Measurements from ENCODE around the gene SLC7A6OS.

Gene SLC7A6OS

DNA sequence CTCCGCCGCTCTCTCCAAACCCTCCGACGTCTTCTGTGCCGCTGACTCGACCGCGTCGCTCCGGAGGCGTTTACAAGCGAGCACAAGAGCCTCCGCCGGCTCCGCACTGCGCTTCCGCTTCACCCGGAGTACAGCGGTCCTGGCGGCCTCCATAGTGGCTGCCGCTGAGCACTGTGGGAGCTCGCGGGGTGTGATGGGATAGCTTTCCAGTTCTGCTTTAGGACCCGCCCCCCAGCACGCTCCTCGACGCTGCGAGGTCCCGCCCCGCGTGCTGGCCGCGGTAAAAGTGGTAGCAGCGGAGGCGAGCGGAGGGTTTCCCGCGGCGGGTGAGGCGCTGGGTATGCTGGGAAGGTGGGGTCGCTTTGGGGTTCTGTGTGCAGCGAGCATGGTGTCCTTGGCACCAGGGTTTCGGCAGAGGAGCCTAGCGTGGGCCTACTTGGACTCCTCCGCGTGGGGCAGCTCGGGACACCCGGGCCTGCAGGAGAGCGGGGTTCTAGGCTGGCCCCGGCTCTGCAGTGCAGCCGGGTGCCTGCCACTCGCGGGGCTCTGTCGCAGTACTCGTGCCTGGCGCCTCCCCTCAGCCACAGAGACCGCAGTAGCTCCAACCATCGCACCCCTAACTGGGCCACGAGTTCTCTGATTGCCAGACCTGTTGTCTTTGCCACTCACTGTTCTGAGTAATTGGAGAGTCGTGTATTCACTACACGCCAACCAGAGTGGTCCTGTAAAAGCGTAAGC is at the start of gene SLC7A6OS, which contains the start of gene PRMT7:
SLC7A6OS (minus strand) TSS at position 173 of the 738 bp plus-strand sequence; CDS start at position 153, 20 bp downstream.
PRMT7 (plus strand) TSS at position 246 of the 738 bp plus-strand sequence. CDS start 4,961 bp downstream, outside the sequence.
- Mint-ChIP-seq H3K9me3 (no peaks in the 10 kb centered on the region), H3K27me3 (no peaks in the 10 kb centered on the region), H3K36me3 (peaks cover 13% of the 10 kb centered on the region), H3K27ac (peak within 1 kb of the TSS; percentile 89), H3K4me1 (peaks cover 28% of the 10 kb centered on the region), H3K4me3 (peak within 1 kb of the TSS; percentile 98)
- peak; percentile 98 for ATAC-seq (ENCODE audit: low read depth)
- DNase-seq (ENCODE audit: low spot score in 2 of 2) = peak; percentile 80 to 82

DNA sequence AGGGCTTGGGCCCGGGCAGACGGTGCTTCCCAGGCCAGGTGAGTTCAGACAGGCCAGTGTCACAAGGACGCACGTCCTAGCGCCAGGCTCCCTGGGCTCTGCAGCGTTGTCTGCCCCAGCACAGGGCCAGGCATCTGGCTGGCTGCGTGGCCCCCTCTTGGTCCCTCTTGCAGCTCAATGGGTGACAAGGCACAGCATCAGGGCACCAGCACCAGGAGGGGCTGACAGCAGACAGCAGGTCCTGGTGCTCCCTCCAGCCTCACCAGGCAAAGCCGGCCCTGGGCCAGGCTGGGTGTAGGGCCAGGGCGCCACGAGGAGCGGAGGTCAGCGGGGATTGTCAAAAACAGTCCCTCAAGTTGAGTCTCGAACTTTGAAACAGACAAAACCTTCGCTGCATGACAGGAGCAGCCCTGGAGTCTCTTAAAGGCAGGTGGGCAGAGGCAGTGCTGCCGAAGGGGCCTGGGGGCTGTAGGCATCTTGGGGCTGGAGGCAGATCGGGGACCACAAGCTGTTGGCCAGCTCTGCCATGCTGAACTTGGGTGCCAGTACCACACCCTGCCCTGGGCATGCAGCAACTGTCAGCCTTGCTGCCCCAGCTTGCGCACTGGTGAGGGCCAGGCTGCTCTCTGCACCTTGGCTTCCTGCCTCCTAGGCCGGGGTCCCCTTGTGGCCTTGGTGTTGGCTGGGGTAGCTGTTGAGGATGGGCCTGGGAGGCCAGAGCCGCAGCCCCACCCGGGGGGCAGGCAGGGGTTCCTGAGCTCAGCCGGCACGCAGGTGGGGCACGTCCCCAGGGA is 48.8 kb upstream of the SLC7A6OS start:
- no peaks in the 10 kb centered on the region for H3K27me3 Mint-ChIP-seq
- H3K4me3 Mint-ChIP-seq = no peak overlapping the region
- peaks cover 6% of the 10 kb centered on the region for H3K4me1 Mint-ChIP-seq
- H3K9me3 Mint-ChIP-seq = no peaks in the 10 kb centered on the region
- no peak overlapping the region for H3K27ac Mint-ChIP-seq
- ATAC-seq (ENCODE audit: low read depth) (no peak), DNase-seq (ENCODE audit: low spot score in 2 of 2) (no peak)
- H3K36me3 Mint-ChIP-seq = peaks cover 10% of the 10 kb centered on the region

DNA sequence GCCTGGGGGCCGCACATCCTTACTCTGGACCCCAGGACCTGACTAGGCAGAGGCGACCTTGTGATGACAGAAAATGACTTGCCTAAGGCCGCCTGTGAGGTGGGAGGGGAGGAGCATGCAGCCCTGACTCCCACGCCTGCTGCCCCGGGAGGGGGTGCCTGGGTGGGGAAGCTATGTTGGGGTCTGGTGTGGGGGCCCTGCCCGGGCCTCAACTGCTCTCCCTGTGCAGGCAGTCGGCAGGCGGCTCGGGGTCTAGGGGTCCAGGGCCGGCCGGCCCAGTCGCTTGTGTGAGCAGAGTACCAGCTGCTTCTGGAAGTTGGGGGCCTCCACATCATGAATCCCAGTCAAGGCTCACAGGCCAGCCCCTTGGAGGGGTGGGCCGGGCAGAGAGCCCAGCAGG is 48.2 kb upstream of the SLC7A6OS start:
- no peak for ATAC-seq (ENCODE audit: low read depth)
- Mint-ChIP-seq H3K9me3 (no peaks in the 10 kb centered on the region), H3K4me1 (peaks cover 6% of the 10 kb centered on the region)

DNA sequence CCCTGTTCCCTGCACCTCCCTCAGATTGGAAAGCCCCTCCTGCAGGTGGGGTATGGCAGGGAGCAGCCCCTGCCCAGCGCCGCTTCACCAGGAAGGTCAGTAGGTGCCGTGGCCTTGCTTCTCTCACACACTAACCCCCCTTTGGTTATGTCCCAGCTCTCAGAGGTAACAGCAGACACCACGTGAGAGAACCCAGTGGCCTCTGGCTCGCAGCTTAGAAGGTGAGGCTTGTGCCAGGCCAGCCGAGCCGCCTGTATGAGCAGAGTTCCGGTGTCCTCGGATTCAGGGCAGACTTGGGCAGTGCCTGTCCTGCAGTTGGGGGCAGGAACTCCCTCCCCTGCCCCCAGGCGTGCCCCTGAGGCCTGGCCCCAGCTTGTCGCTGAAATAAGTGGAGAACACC is 47.2 kb upstream of the SLC7A6OS start:
- no peak overlapping the region for H3K27ac Mint-ChIP-seq
- no peak for ATAC-seq (ENCODE audit: low read depth)
- H3K4me1 Mint-ChIP-seq = peaks cover 6% of the 10 kb centered on the region

More for the DNA sequence above, 48.2 kb upstream of the SLC7A6OS start:
- no peak overlapping the region for H3K4me3 Mint-ChIP-seq
- H3K36me3 Mint-ChIP-seq = peaks cover 14% of the 10 kb centered on the region
- H3K27ac Mint-ChIP-seq = no peak overlapping the region
- DNase-seq (ENCODE audit: low spot score in 2 of 2) = no peak
- H3K27me3 Mint-ChIP-seq = no peaks in the 10 kb centered on the region

DNA sequence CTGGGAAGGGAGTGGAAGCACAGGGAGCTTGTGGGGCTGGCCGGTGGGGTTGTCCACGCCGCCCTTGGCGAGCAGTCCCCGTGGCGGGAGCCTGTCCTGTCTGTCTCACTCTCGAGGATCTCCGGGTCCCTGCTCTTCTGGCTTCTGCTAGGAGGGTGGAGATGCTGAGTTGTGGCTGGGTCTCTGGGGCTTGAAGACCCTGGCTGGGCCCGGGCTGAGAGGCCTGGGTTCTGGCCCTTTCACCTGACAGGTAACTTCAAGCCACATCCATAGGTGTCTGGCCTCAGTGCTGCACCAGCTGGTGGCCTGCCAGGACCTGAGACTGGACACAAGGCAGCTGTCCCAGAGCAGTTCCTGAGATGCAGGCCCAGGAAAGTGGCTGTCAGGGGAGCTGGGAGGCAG is 46.8 kb upstream of the SLC7A6OS start:
- no peak overlapping the region for H3K4me3 Mint-ChIP-seq
- H3K9me3 Mint-ChIP-seq = no peaks in the 10 kb centered on the region

More for the DNA sequence above, 47.2 kb upstream of the SLC7A6OS start:
- Mint-ChIP-seq H3K27me3 (no peaks in the 10 kb centered on the region), H3K36me3 (peaks cover 16% of the 10 kb centered on the region), H3K9me3 (no peaks in the 10 kb centered on the region), H3K4me3 (no peak overlapping the region)
- DNase-seq (ENCODE audit: low spot score in 2 of 2) = no peak

DNA sequence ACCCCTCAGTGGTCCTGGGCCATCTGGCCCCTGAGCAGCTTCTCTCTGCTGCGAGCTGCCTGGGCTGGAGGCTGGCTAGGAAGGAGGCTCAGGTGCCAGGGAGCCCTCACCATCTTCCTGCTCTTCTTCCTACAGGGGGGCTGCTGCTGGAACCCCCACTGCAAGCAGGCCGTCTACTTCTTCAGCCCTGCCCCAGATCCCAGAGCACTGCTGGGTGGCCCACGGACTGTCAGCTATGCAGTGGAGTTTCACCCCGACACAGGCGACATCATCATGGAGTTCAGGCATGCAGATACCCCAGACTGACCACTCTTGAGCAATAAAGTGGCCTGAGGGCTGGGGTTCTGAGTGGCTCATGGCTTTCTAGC is 46.2 kb upstream of the SLC7A6OS start:
- Mint-ChIP-seq H3K36me3 (peaks cover 23% of the 10 kb centered on the region), H3K27ac (no peak overlapping the region), H3K4me3 (no peak overlapping the region)

More for the DNA sequence above, 46.8 kb upstream of the SLC7A6OS start:
- ATAC-seq (ENCODE audit: low read depth) = no peak
- Mint-ChIP-seq H3K4me1 (peaks cover 6% of the 10 kb centered on the region), H3K36me3 (peaks cover 18% of the 10 kb centered on the region), H3K27me3 (no peaks in the 10 kb centered on the region), H3K27ac (no peak overlapping the region)
- no peak for DNase-seq (ENCODE audit: low spot score in 2 of 2)

DNA sequence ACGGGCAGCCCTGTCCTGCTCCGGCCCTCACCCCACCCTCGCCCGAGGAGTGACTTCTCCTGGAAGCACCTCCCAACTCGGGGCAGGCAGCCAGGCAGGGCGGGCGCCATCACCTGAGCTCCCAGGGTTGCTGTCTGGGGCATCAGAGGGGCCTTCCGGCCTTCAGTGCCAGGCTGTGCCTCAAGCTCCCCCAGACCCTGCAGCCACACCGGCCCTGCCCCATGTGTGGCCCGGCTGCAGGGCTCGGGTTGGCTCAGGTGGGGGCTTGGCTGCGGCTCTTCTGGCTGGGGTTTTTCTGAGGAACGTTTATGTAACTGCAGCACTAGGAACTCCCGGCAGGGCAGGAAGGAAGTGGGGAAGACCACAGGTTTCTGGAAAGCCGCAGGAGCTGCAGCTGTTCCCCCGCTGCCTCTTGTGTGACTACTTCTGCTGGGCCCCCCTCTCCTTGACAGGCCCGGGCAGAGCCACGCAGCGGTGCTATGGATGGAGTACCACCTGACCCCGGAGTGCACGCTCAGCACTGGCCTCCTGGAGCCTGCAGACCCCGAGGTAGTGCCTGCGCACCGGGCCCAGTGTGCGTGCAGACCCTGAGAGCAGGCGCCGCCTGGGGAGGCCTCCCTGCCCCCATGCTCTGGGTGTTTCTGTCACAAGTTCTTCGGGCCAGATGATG is 45.6 kb upstream of the SLC7A6OS start:
- DNase-seq (ENCODE audit: low spot score in 2 of 2) (no peak), ATAC-seq (ENCODE audit: low read depth) (peak; percentile 79)
- H3K27me3 Mint-ChIP-seq = no peaks in the 10 kb centered on the region
- H3K9me3 Mint-ChIP-seq = no peaks in the 10 kb centered on the region
- peaks cover 6% of the 10 kb centered on the region for H3K4me1 Mint-ChIP-seq
- H3K4me3 Mint-ChIP-seq = peak overlapping the region; percentile 54
- peaks cover 27% of the 10 kb centered on the region for H3K36me3 Mint-ChIP-seq
- H3K27ac Mint-ChIP-seq = no peak overlapping the region

More for the DNA sequence above, 46.2 kb upstream of the SLC7A6OS start:
- no peaks in the 10 kb centered on the region for H3K9me3 Mint-ChIP-seq
- H3K27me3 Mint-ChIP-seq = no peaks in the 10 kb centered on the region
- no peak for DNase-seq (ENCODE audit: low spot score in 2 of 2)
- no peak for ATAC-seq (ENCODE audit: low read depth)
- peaks cover 6% of the 10 kb centered on the region for H3K4me1 Mint-ChIP-seq

DNA sequence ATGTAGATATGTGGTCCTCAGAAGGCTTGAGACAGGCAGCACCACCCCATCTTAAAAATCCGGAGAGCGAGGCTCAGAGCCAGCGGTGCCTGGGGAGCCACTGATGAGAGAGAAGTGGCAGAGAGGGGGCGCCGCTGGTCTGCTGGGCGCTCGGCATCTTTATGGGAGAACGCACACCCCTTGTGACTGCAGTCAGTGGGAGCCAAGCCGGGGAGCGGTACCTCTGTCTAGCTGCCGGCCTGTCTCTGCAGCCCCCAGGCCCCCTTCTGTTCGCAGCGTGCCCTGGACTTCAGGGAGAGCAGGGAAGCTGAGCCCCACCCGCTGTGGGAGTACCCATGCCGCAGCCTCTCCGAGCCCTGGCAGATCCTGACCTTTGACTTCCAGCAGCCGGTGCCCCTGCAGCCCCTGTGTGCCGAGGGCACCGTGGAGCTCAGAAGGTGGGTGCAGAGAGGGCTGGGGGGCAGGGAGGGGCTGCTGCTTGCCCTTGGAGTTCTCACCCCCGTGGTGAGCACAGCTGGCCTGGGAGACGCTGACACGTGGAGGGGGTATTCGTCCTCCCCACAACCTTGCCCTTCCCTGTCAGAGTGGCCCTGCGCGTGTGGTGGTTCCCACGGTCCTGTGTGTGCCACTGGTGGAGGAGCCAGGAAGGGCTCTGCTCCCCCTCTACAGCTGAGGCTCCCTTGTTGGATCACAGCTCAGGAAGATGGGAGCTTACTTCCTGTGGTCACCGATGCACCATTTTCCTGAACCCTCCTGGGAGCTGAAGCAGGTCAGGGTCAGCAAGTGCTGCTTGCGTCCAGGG is 44.9 kb upstream of the SLC7A6OS start:
- no peak for DNase-seq (ENCODE audit: low spot score in 2 of 2)
- Mint-ChIP-seq H3K9me3 (no peaks in the 10 kb centered on the region), H3K4me3 (no peak overlapping the region), H3K27me3 (no peaks in the 10 kb centered on the region), H3K4me1 (peaks cover 6% of the 10 kb centered on the region), H3K27ac (no peak overlapping the region), H3K36me3 (peaks cover 30% of the 10 kb centered on the region)
- no peak for ATAC-seq (ENCODE audit: low read depth)

DNA sequence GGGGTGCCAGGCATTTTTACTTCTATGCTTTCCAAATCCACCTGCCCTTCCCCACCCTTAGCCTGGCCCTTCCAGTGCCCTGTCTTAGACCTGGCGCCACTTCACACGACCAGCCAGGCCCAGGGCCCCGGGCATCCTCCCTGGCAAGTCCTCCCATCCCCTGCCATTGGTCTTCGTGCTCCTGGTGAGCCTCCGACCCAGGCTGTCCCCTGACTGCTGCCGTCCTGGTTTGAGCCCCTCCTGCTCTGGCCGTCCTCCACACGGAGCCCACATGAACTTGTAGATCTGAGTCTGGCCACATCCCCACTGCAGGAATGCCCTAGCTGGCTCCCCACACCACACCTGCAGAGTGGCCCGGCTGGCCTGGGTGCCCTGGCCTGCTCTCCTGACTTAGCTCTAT is 44.1 kb upstream of the SLC7A6OS start:
- no peak for ATAC-seq (ENCODE audit: low read depth)
- H3K4me3 Mint-ChIP-seq = no peak overlapping the region
- peaks cover 6% of the 10 kb centered on the region for H3K4me1 Mint-ChIP-seq
- no peaks in the 10 kb centered on the region for H3K9me3 Mint-ChIP-seq
- DNase-seq (ENCODE audit: low spot score in 2 of 2) = no peak
- H3K27ac Mint-ChIP-seq = no peak overlapping the region
- no peaks in the 10 kb centered on the region for H3K27me3 Mint-ChIP-seq
- H3K36me3 Mint-ChIP-seq = peaks cover 29% of the 10 kb centered on the region

DNA sequence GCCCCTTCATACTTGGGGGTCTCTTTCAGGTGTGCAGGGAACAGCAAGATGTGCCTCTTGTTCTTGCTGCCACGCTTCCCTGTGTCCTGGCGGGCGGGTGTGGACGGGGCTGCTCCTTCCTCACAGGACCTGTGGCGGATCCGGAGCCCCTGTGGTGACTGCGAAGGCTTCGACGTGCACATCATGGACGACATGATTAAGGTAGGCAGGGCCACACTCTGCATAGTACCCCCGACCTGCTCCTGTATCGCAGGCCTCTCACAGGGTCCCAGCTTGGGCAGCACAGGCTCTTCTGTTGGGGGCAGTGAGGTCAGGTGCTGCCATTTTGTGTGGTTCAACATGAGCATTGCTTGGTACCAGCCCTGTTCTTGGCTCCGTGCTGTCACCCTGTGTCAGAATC is 42.6 kb upstream of the SLC7A6OS start:
- ATAC-seq (ENCODE audit: low read depth) (no peak), DNase-seq (ENCODE audit: low spot score in 2 of 2) (no peak)
- H3K9me3 Mint-ChIP-seq = no peaks in the 10 kb centered on the region
- H3K27me3 Mint-ChIP-seq = no peaks in the 10 kb centered on the region
- peaks cover 6% of the 10 kb centered on the region for H3K4me1 Mint-ChIP-seq
- H3K36me3 Mint-ChIP-seq = peaks cover 36% of the 10 kb centered on the region
- H3K27ac Mint-ChIP-seq = no peak overlapping the region
- H3K4me3 Mint-ChIP-seq = no peak overlapping the region

DNA sequence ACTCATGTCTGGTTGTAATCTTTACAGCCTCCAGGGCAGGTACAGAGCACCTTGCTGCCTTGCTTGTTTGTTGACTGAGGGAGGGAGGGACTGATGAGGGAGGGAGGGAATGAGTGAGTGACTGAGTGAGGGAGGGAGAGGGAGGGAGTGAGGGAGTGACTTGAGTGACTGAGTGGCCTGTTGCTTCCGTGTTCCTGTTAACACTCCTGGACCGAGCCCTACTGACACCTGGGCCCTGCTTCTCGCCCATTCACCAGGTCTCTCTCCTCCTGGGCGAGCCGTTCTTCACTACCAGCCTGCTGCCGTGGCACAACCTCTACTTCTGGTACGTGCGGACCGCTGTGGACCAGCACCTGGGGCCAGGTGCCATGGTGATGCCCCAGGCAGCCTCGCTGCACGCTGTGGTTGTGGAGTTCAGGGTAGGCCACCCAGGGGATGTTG is 41.3 kb upstream of the SLC7A6OS start:
- Mint-ChIP-seq H3K27ac (no peak overlapping the region), H3K27me3 (no peaks in the 10 kb centered on the region), H3K9me3 (no peaks in the 10 kb centered on the region), H3K4me1 (peaks cover 6% of the 10 kb centered on the region), H3K4me3 (no peak overlapping the region), H3K36me3 (peaks cover 45% of the 10 kb centered on the region)
- ATAC-seq (ENCODE audit: low read depth) (no peak), DNase-seq (ENCODE audit: low spot score in 2 of 2) (no peak)

DNA sequence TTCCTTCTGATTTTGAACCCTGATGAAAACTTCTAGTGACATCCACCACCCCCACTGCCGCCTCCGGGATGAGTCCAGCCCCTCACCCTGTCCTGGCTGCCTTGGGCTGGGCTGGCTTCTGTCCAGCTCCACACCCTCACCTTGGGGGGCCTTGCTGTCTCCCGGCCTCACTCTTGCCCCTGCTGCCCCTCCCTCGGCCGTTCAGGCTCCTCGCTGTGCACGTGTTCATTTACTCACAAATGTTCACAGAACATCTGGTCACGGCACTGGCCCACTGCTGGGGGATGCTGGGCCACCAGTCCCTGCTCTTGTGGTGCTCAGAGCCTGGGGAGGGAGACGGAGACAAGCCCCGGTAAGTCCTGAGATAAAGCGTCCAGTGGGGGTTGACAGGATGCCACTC is 40.7 kb upstream of the SLC7A6OS start:
- H3K27ac Mint-ChIP-seq = no peak overlapping the region
- ATAC-seq (ENCODE audit: low read depth) (no peak), DNase-seq (ENCODE audit: low spot score in 2 of 2) (no peak)
- H3K27me3 Mint-ChIP-seq = no peaks in the 10 kb centered on the region
- H3K4me3 Mint-ChIP-seq = no peak overlapping the region
- H3K36me3 Mint-ChIP-seq = peaks cover 49% of the 10 kb centered on the region
- no peaks in the 10 kb centered on the region for H3K9me3 Mint-ChIP-seq
- peaks cover 6% of the 10 kb centered on the region for H3K4me1 Mint-ChIP-seq

DNA sequence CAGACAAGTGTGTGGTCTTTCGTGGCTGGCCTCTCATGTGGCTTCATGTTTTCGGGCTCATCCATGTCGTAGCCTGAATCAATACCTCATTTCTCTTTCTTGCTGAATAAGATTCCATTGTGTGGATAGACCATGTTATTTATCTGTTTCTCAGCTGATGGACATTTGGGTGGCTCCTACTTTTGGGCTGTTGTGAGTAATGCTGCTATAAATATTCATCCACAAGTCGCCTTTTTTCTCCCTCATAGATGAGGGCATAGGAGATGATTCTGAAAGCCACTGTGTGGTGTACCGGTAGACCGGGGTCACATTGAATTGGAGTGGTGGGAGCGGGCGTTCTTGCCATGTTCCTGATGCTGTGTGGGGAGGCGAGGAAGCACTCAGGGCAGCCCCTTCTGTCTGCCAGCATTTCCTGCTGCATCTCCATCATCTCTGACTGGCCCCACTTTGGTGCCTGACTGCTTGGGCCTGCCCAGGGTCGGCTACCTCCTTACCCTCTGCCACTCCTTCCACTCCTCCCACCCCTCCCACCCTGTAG is 40.1 kb upstream of the SLC7A6OS start:
- Mint-ChIP-seq H3K36me3 (peaks cover 50% of the 10 kb centered on the region), H3K4me1 (peaks cover 5% of the 10 kb centered on the region), H3K27ac (no peak overlapping the region), H3K4me3 (no peak overlapping the region), H3K27me3 (no peaks in the 10 kb centered on the region), H3K9me3 (no peaks in the 10 kb centered on the region)
- no peak for DNase-seq (ENCODE audit: low spot score in 2 of 2)
- ATAC-seq (ENCODE audit: low read depth) = no peak
